Skin epidermis (tissue), 12 donors: ENCODE data around the gene ZWILCH.
"Not testable (repeated sequence)": the region's sequence is repeated elsewhere in the genome, so short reads cannot be mapped to it uniquely, and the experiment has no call there.

Experiments
- H3K27ac ChIP-seq, 21 experiments: fragments of 200-600 bp; sonication (generic) in 11 of 21; one replicate each; pipeline ENCODE4 v1.5.0; 2020; ENCODE audit warnings: mild to moderate bottlenecking in 3 of 21, inconsistent platforms in 2 of 21, moderate library complexity in 2 of 21
- H3K4me3 ChIP-seq, 7 experiments: fragments of 200-600 bp; sonication (generic) in 2 of 7; one replicate each; pipeline ENCODE4 v1.5.0; 2020; ENCODE audit warnings: inconsistent platforms in 2 of 7, mild to moderate bottlenecking in 2 of 7, moderate library complexity in 1 of 7

Gene ZWILCH

GRCh38 chr15:66572146-66572545 is 67.0 kb downstream of the ZWILCH start:
- H3K4me3 ChIP-seq, result no peak overlapping the region
- no peak overlapping the region for H3K27ac ChIP-seq

- H3K27ac ChIP-seq, result peak overlapping the region in 10 of 21 experiments; percentile 11 to 70 (median 51)
- no peak overlapping the region for H3K4me3 ChIP-seq
These were observed 68.2 kb downstream of the ZWILCH start for GRCh38 chr15:66573348-66573718.

- H3K27ac ChIP-seq, result peak overlapping the region in 9 of 21 experiments; percentile 6 to 70 (median 52)
- H3K4me3 ChIP-seq, result no peak overlapping the region
These were observed 68.8 kb downstream of the ZWILCH start for GRCh38 chr15:66573719-66574595.

GRCh38 chr15:66574596-66574950 is 69.4 kb downstream of the ZWILCH start:
- peak overlapping the region in 5 of 21 experiments; percentile 6 to 57 (median 21) for H3K27ac ChIP-seq
- H3K4me3 ChIP-seq, result no peak overlapping the region

GRCh38 chr15:66578286-66578875 is 73.3 kb downstream of the ZWILCH start:
- H3K27ac ChIP-seq, result no peak overlapping the region
- no peak overlapping the region for H3K4me3 ChIP-seq

GRCh38 chr15:66580643-66581042 is 75.5 kb downstream of the ZWILCH start:
- no peak overlapping the region for H3K27ac ChIP-seq

GRCh38 chr15:66581972-66582537 is 76.9 kb downstream of the ZWILCH start:
- H3K4me3 ChIP-seq, result no peak overlapping the region
- H3K27ac ChIP-seq, result no peak overlapping the region

More at GRCh38 chr15:66580643-66581042, 75.5 kb downstream of the ZWILCH start:
- H3K4me3 ChIP-seq, result no peak overlapping the region

GRCh38 chr15:66586155-66586976 is 81.2 kb downstream of the ZWILCH start:
- Histone ChIP-seq H3K27ac (no peak overlapping the region), H3K4me3 (peak overlapping the region in 1 of 7 experiments; percentile 2)

GRCh38 chr15:66587020-66587419 is 81.9 kb downstream of the ZWILCH start:
- H3K27ac ChIP-seq, result no peak overlapping the region

GRCh38 chr15:66587749-66588148 is 82.6 kb downstream of the ZWILCH start:
- H3K4me3 ChIP-seq, result no peak overlapping the region
- no peak overlapping the region for H3K27ac ChIP-seq

More at GRCh38 chr15:66587020-66587419, 81.9 kb downstream of the ZWILCH start:
- H3K4me3 ChIP-seq, result no peak overlapping the region

- H3K4me3 ChIP-seq, result no peak overlapping the region
These were observed 83.4 kb downstream of the ZWILCH start for GRCh38 chr15:66588537-66588936.

GRCh38 chr15:66588971-66589370 is 83.8 kb downstream of the ZWILCH start:
- no peak overlapping the region for H3K27ac ChIP-seq
- no peak overlapping the region for H3K4me3 ChIP-seq

More at GRCh38 chr15:66588537-66588936, 83.4 kb downstream of the ZWILCH start:
- no peak overlapping the region for H3K27ac ChIP-seq

- H3K27ac ChIP-seq, result not testable (repeated sequence)
These were observed 84.3 kb downstream of the ZWILCH start for GRCh38 chr15:66589429-66589828.

GRCh38 chr15:66590435-66590834 is 85.3 kb downstream of the ZWILCH start:
- no peak overlapping the region for H3K4me3 ChIP-seq

More at GRCh38 chr15:66589429-66589828, 84.3 kb downstream of the ZWILCH start:
- not testable (repeated sequence) for H3K4me3 ChIP-seq

GRCh38 chr15:66591322-66591862 is 86.3 kb downstream of the ZWILCH start:
- Histone ChIP-seq H3K4me3 (no peak overlapping the region), H3K27ac (no peak overlapping the region)

More at GRCh38 chr15:66590435-66590834, 85.3 kb downstream of the ZWILCH start:
- no peak overlapping the region for H3K27ac ChIP-seq

- Histone ChIP-seq H3K4me3 (no peak overlapping the region), H3K27ac (no peak overlapping the region)
These were observed 87.5 kb downstream of the ZWILCH start for GRCh38 chr15:66592505-66593218.

GRCh38 chr15:66593219-66593780 is 88.2 kb downstream of the ZWILCH start:
- no peak overlapping the region for H3K4me3 ChIP-seq
- no peak overlapping the region for H3K27ac ChIP-seq

- no peak overlapping the region for H3K4me3 ChIP-seq
- H3K27ac ChIP-seq, result no peak overlapping the region
These were observed 89.2 kb downstream of the ZWILCH start for GRCh38 chr15:66594344-66594743.

GRCh38 chr15:66594836-66595235 is 89.7 kb downstream of the ZWILCH start:
- H3K4me3 ChIP-seq, result no peak overlapping the region
- H3K27ac ChIP-seq, result no peak overlapping the region
